KOPT-K1 (cell line): ENCODE results near the gene BCAS3.

Experiments
- H3K27ac ChIP-seq: fragments of 200-600 bp; sonication (generic); 2 replicates; pipeline ENCODE4 v1.5.1; 2016; ENCODE audit warnings: antibody characterized with exemption, mild to moderate bottlenecking, low read depth, low read length; ENCODE audit not compliant: poor library complexity, severe bottlenecking
- H3K36me3 ChIP-seq: fragments of 200-600 bp; sonication (generic); 2 replicates; pipeline ENCODE4 v1.5.1; 2017; ENCODE audit warnings: antibody characterized with exemption, mild to moderate bottlenecking, low read length, moderate library complexity; ENCODE audit not compliant: insufficient read depth
- H3K9me3 ChIP-seq: fragments of 200-600 bp; sonication (generic); 2 replicates; pipeline ENCODE4 v1.5.1; 2017; ENCODE audit warnings: antibody characterized with exemption, low read length, mild to moderate bottlenecking; ENCODE audit not compliant: insufficient read depth, poor library complexity, severe bottlenecking

BCAS3 gene

GRCh38 chr17:60888812-60889709, 211.4 kb downstream of the BCAS3 start:
- H3K9me3 ChIP-seq = no peaks in the 10 kb centered on the region
- no peak overlapping the region for H3K27ac ChIP-seq

GRCh38 chr17:60891149-60891548, 213.5 kb downstream of the BCAS3 start:
- H3K36me3 ChIP-seq = no peaks in the 10 kb centered on the region
- H3K9me3 ChIP-seq = no peaks in the 10 kb centered on the region
- H3K27ac ChIP-seq = no peak overlapping the region

More at GRCh38 chr17:60888812-60889709, 211.4 kb downstream of the BCAS3 start:
- no peaks in the 10 kb centered on the region for H3K36me3 ChIP-seq

GRCh38 chr17:60893475-60893874, 215.8 kb downstream of the BCAS3 start:
- Histone ChIP-seq H3K9me3 (peaks cover 8% of the 10 kb centered on the region), H3K36me3 (no peaks in the 10 kb centered on the region), H3K27ac (no peak overlapping the region)

GRCh38 chr17:60896996-60897395, 219.3 kb downstream of the BCAS3 start:
- Histone ChIP-seq H3K9me3 (peaks cover 8% of the 10 kb centered on the region), H3K36me3 (no peaks in the 10 kb centered on the region)

GRCh38 chr17:60899115-60899514, 221.5 kb downstream of the BCAS3 start:
- Histone ChIP-seq H3K36me3 (no peaks in the 10 kb centered on the region), H3K9me3 (peaks cover 8% of the 10 kb centered on the region), H3K27ac (no peak overlapping the region)

More at GRCh38 chr17:60896996-60897395, 219.3 kb downstream of the BCAS3 start:
- no peak overlapping the region for H3K27ac ChIP-seq

- H3K9me3 ChIP-seq = peaks cover 8% of the 10 kb centered on the region
- H3K36me3 ChIP-seq = no peaks in the 10 kb centered on the region
- H3K27ac ChIP-seq = no peak overlapping the region
Measured at GRCh38 chr17:60900688-60901087, 223.0 kb downstream of the BCAS3 start.

GRCh38 chr17:60901242-60901641, 223.6 kb downstream of the BCAS3 start:
- Histone ChIP-seq H3K27ac (no peak overlapping the region), H3K9me3 (peaks cover 8% of the 10 kb centered on the region), H3K36me3 (no peaks in the 10 kb centered on the region)

GRCh38 chr17:60901806-60902205, 224.2 kb downstream of the BCAS3 start:
- Histone ChIP-seq H3K9me3 (peaks cover 7% of the 10 kb centered on the region), H3K27ac (no peak overlapping the region), H3K36me3 (no peaks in the 10 kb centered on the region)

GRCh38 chr17:60902399-60902798, 224.7 kb downstream of the BCAS3 start:
- H3K9me3 ChIP-seq = peaks cover under 1% of the 10 kb centered on the region
- no peak overlapping the region for H3K27ac ChIP-seq

GRCh38 chr17:60904582-60904981, 226.9 kb downstream of the BCAS3 start:
- H3K9me3 ChIP-seq = no peaks in the 10 kb centered on the region
- no peak overlapping the region for H3K27ac ChIP-seq
- no peaks in the 10 kb centered on the region for H3K36me3 ChIP-seq

More at GRCh38 chr17:60902399-60902798, 224.7 kb downstream of the BCAS3 start:
- no peaks in the 10 kb centered on the region for H3K36me3 ChIP-seq

- H3K27ac ChIP-seq = no peak overlapping the region
- H3K9me3 ChIP-seq = no peaks in the 10 kb centered on the region
- no peaks in the 10 kb centered on the region for H3K36me3 ChIP-seq
Measured at GRCh38 chr17:60905709-60906108, 228.1 kb downstream of the BCAS3 start.

- H3K27ac ChIP-seq = no peak overlapping the region
- H3K9me3 ChIP-seq = no peaks in the 10 kb centered on the region
Measured at GRCh38 chr17:60908324-60908723, 230.7 kb downstream of the BCAS3 start.

GRCh38 chr17:60909405-60909804, 231.8 kb downstream of the BCAS3 start:
- H3K9me3 ChIP-seq = no peaks in the 10 kb centered on the region
- H3K36me3 ChIP-seq = no peaks in the 10 kb centered on the region
- no peak overlapping the region for H3K27ac ChIP-seq

More at GRCh38 chr17:60908324-60908723, 230.7 kb downstream of the BCAS3 start:
- no peaks in the 10 kb centered on the region for H3K36me3 ChIP-seq

- Histone ChIP-seq H3K27ac (no peak overlapping the region), H3K9me3 (no peaks in the 10 kb centered on the region), H3K36me3 (no peaks in the 10 kb centered on the region)
Measured at GRCh38 chr17:60910415-60910814, 232.8 kb downstream of the BCAS3 start.

- Histone ChIP-seq H3K36me3 (no peaks in the 10 kb centered on the region), H3K9me3 (peaks cover 9% of the 10 kb centered on the region), H3K27ac (no peak overlapping the region)
Measured at GRCh38 chr17:60914078-60914477, 236.4 kb downstream of the BCAS3 start.

- Histone ChIP-seq H3K36me3 (no peaks in the 10 kb centered on the region), H3K9me3 (peaks cover 9% of the 10 kb centered on the region), H3K27ac (no peak overlapping the region)
Measured at GRCh38 chr17:60916043-60916442, 238.4 kb downstream of the BCAS3 start.
